Panc1 (cell line): ENCODE data around the gene NOA1.

ENCODE experiments used
- CTCF ChIP-seq: fragments of 450-650 bp; IDR thresholded peaks from 2 replicates; pipeline ENCODE4 v1.5.1; 2017; ENCODE audit warnings: mild to moderate bottlenecking
- POLR2AphosphoS5 ChIP-seq: IDR thresholded peaks from 2 replicates; pipeline ENCODE4 v1.6.1; 2012; ENCODE audit warnings: mild to moderate bottlenecking, low read depth, low read length, moderate library complexity
- REST ChIP-seq, 2 experiments: IDR thresholded peaks; 2 replicates each; pipeline ENCODE4 v1.6.1; 2011 to 2012; ENCODE audit warnings: low read depth in 2 of 2, control low read depth in 1 of 2, low read length in 1 of 2, mild to moderate bottlenecking in 1 of 2, moderate library complexity in 1 of 2; ENCODE audit not compliant: insufficient read depth in 1 of 2
- SIN3A ChIP-seq: IDR thresholded peaks from 2 replicates; pipeline ENCODE4 v1.6.1; 2012; ENCODE audit warnings: low read depth, mild to moderate bottlenecking, low read length, moderate library complexity, borderline replicate concordance; ENCODE audit not compliant: insufficient read depth
- TCF7L2 ChIP-seq: IDR thresholded peaks from 2 replicates; pipeline ENCODE4 v1.6.1; 2011; ENCODE audit warnings: mild to moderate bottlenecking, low read depth, low read length, inconsistent platforms

GRCh38 chr4:56972389-56972788 lies 5.0 kb downstream of the NOA1 start:
- TF ChIP-seq CTCF (no peak), POLR2AphosphoS5 (no peak), REST (IDR thresholded peaks at IDR 0.05; ENCODE audit: insufficient read depth in 1 of 2, low read depth in 2 of 2, low read length in 1 of 2) (no peak), SIN3A (no peak), TCF7L2 (no peak)
